ENCODE measurements around the gene SHTN1. TPM values are rescaled to one million over a fixed set of nuclear protein-coding genes. Genes with fewer than 3 reads are reported as not detected.

The SHTN1 gene
- total and polyA plus RNA-seq, 2 of the 4 experiments (the other 2 are of a cell fraction): 0.54 to 2.3 TPM

DNA sequence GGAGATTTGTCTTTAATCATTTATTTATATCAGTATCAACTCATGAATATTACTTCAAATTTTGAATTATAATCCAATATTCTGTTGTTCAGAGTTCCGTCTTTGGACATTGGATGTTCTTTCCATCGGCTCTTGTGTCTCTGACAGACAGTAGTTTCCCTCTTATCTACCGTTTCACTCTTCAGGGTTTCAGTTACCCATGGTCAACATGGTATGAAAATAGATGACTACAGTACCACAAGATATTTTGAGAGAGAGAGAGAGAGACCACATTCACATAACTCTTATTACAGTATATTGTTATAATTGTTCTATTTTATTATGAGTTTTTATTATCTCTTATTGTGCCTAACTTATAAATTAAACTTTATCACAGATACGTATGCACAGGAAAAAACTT, 6.8 kb downstream of the SHTN1 start:
- in situ Hi-C loops (cut with MboI; ENCODE audit: low sequenced_read_pairs) (no loop called here), dilution Hi-C loops (cut with HindIII; ENCODE audit: low sequenced_read_pairs, unreplicated experiment) (no loop called here)
- CTCF ChIA-PET: interaction anchor here (1.0 kb wide), 1 partner anchor 9 kb away, joined by 3 read pairs; no protein-coding TSS in a partner anchor

More for the DNA sequence above, 6.8 kb downstream of the SHTN1 start:
- H3K79me1 ChIP-seq (ENCODE audit: low read depth in 1 of 2, low read length in 2 of 2): 0 out of 4 replicates have a peak, but pooled peaks cover under 1 to 4% of the 10 kb centered on the region in 2 experiments
- H3K4me1 ChIP-seq (ENCODE audit: control insufficient read depth, insufficient read depth, low read length): no peaks in the 10 kb centered on the region
- H3K4ac ChIP-seq (ENCODE audit: low read depth, low read length): no peak overlapping the region
- no peaks in the 10 kb centered on the region for H4K20me1 ChIP-seq (ENCODE audit: insufficient read depth, low read length)
- H3K23ac ChIP-seq (ENCODE audit: low read depth, low read length): no peak overlapping the region
- no peak overlapping the region for H3K9ac ChIP-seq (ENCODE audit: low read depth, low read length)
- H2BK15ac ChIP-seq (ENCODE audit: low read depth, low read length): no peak overlapping the region
- H3K27me3 ChIP-seq (ENCODE audit: control insufficient read depth, insufficient read depth, low read length): no peaks in the 10 kb centered on the region
- H3K4me2 ChIP-seq (ENCODE audit: low read depth, low read length): no peak overlapping the region
- H3K9me3 ChIP-seq (ENCODE audit: control insufficient read depth, insufficient read depth, low read length): no peaks in the 10 kb centered on the region
- no peak overlapping the region for H2BK20ac ChIP-seq (ENCODE audit: low read depth, low read length)
- DNase-seq: no peak
- H3K36me3 ChIP-seq (ENCODE audit: control insufficient read depth, insufficient read depth, low read length): no peaks in the 10 kb centered on the region
- H3K27ac ChIP-seq (ENCODE audit: insufficient read depth, low read length): no peak overlapping the region
- no peak for ATAC-seq (ENCODE audit: low read depth)
- H4K91ac ChIP-seq (ENCODE audit: insufficient read depth, low read depth, low read length): no peak overlapping the region
- BruUV-seq (replicated peaks): no TSS peak
- H3K56ac ChIP-seq (ENCODE audit: extremely low read depth, insufficient read depth, low read length): no peak overlapping the region
- no peak overlapping the region for H3K4me3 ChIP-seq (ENCODE audit: insufficient read depth, low read depth, low read length)
- H4K5ac ChIP-seq (ENCODE audit: low read depth, low read length): no peak overlapping the region
- H2BK120ac ChIP-seq (ENCODE audit: low read depth, low read length): no peak overlapping the region
- H3K18ac ChIP-seq (ENCODE audit: low read depth, low read length): no peak overlapping the region
- no peak for TF ChIP-seq MAZ (IDR thresholded peaks at IDR 0.05; ENCODE audit: borderline replicate concordance, low read depth, low read length)
- no peak for TF ChIP-seq POLR2A (IDR thresholded peaks at IDR 0.05; ENCODE audit: low read depth, low read length)
- no peak for TF ChIP-seq CEBPB (IDR thresholded peaks at IDR 0.05; ENCODE audit: low read depth, low read length)
- TF ChIP-seq FOS (IDR thresholded peaks at IDR 0.05; ENCODE audit: low read depth, low read length): no peak
- no peak for TF ChIP-seq MXI1 (IDR thresholded peaks at IDR 0.05; ENCODE audit: borderline replicate concordance, low read depth, low read length)
- H3K14ac ChIP-seq (replicated peaks; ENCODE audit: low read depth, low read length): no peak overlapping the region
- POLR2A ChIA-PET (ENCODE audit: unreplicated experiment): no interaction called here
- H2AK5ac ChIP-seq (ENCODE audit: low read depth, low read length): no peak overlapping the region
- no CpG with 5 or more reads among the region's 4 CpGs for WGBS, 2 experiments (ENCODE audit: extremely low coverage in 2 of 2, insufficient read length in 1 of 2)
- H2AFZ ChIP-seq (replicated peaks; ENCODE audit: low read length, poor library complexity): no peak overlapping the region
- intact Hi-C loops (cut with micrococcal nuclease): no loop called here
- H4K8ac ChIP-seq (ENCODE audit: low read depth in 2 of 2, low read length in 2 of 2): no peak overlapping the region
- no peak overlapping the region for H2BK5ac ChIP-seq (ENCODE audit: low read depth, low read length, poor library complexity, severe bottlenecking)
- no peaks in the 10 kb centered on the region for H3K9me1 ChIP-seq (ENCODE audit: insufficient read depth, low read length)
- no peak overlapping the region for H2AK9ac ChIP-seq (replicated peaks; ENCODE audit: low read depth, low read length, poor library complexity)
